GM12875 (cell line): Measurements from ENCODE around the gene PIK3R5.

ENCODE experiments used
- H3K4me3 ChIP-seq: one replicate; pipeline ENCODE4 v1.5.1; 2011; ENCODE audit warnings: low read depth, low read length, control low read depth
- TF ChIP-seq, protein P1 (sequence below): IDR thresholded peaks from 2 replicates; pipeline ENCODE4 v1.5.1; 2011; ENCODE audit warnings: low read depth, mild to moderate bottlenecking, control low read depth, inconsistent platforms, low read length, moderate library complexity, borderline replicate concordance; ENCODE audit not compliant: insufficient read depth

Gene PIK3R5

DNA sequence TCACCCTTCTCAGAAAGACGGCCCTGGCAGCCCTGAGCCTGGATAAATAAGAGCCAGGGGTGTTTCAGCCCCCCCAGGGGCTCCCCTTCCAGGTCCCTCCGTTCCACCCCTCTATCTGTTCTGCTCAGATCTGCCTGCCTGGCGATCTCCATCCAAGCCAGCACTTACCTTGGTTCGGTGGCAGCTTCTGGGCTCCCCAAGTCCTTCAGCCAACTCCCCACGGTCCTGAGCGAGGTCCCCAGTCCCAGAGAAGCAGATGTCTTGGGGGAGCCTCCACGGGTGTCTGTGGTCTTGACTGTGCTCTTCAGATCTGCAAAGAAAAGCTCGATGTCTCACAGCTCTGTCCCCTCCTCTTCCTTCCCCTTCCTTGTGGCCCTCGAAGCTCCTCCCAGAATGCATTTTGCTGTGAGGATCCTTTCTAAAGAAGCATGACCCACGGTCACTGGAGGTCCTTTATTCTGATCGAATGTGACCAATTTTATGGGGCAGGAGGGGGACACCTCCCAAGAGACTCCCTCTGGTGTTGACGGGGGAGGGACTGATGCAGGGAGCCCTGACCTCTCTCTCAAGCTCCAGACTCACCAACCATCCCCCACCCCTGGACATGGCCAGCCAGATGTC, 98.0 kb downstream of the PIK3R5 start, which contains the start of gene PIK3R6:
Gene PIK3R6, minus strand, starts transcription at position 314 of the 621 bp plus-strand sequence. CDS start 17,880 bp downstream, outside the sequence.
- TF ChIP-seq, protein P1, sequence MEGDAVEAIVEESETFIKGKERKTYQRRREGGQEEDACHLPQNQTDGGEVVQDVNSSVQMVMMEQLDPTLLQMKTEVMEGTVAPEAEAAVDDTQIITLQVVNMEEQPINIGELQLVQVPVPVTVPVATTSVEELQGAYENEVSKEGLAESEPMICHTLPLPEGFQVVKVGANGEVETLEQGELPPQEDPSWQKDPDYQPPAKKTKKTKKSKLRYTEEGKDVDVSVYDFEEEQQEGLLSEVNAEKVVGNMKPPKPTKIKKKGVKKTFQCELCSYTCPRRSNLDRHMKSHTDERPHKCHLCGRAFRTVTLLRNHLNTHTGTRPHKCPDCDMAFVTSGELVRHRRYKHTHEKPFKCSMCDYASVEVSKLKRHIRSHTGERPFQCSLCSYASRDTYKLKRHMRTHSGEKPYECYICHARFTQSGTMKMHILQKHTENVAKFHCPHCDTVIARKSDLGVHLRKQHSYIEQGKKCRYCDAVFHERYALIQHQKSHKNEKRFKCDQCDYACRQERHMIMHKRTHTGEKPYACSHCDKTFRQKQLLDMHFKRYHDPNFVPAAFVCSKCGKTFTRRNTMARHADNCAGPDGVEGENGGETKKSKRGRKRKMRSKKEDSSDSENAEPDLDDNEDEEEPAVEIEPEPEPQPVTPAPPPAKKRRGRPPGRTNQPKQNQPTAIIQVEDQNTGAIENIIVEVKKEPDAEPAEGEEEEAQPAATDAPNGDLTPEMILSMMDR = no peak
- H3K4me3 ChIP-seq = peak within 1 kb of the TSS; percentile 89

DNA sequence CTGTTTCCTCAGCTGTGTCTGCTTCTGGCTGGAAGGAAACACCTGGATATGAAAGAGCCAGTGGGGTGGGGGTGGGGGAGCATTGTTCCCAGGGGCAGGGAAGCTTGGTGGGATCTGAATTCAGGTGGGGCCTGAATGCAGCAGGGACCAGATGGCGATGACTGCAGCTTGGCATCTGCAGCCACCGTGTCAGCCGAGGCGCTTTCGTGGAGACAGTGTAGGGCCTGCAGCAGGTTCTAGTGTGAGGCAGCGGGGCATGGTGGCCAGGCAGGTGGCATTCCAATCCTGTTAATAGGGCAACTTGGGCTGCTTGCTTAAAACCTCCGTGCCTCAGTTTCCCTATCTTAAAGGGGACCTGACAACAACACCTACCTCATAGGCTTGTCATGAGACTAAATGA, 99.7 kb downstream of the PIK3R5 start:
- peak overlapping the region; percentile 89 for H3K4me3 ChIP-seq
- TF ChIP-seq, protein P1 = no peak

DNA sequence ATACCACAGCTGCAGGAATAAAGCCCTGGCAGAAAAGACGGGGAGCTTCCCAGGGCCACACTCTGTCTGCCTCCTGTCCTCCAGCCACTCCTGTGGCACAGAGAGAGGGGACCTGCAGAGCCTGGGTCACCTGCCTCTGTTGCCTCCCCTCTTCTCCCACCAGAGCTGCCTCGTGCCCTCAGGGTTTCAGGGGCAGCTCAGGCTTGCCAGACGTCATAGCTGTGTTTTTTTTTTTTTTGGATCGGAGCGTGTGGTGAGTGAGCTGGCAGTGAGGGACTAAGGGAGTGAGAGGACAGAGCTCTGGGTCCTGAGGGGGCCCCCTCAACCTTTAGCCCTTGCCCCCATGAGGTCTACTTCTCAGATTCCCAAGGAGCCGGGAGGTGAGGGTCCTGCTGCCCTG, 100.1 kb downstream of the PIK3R5 start:
- peak overlapping the region; percentile 89 for H3K4me3 ChIP-seq
- TF ChIP-seq, protein P1 = no peak

DNA sequence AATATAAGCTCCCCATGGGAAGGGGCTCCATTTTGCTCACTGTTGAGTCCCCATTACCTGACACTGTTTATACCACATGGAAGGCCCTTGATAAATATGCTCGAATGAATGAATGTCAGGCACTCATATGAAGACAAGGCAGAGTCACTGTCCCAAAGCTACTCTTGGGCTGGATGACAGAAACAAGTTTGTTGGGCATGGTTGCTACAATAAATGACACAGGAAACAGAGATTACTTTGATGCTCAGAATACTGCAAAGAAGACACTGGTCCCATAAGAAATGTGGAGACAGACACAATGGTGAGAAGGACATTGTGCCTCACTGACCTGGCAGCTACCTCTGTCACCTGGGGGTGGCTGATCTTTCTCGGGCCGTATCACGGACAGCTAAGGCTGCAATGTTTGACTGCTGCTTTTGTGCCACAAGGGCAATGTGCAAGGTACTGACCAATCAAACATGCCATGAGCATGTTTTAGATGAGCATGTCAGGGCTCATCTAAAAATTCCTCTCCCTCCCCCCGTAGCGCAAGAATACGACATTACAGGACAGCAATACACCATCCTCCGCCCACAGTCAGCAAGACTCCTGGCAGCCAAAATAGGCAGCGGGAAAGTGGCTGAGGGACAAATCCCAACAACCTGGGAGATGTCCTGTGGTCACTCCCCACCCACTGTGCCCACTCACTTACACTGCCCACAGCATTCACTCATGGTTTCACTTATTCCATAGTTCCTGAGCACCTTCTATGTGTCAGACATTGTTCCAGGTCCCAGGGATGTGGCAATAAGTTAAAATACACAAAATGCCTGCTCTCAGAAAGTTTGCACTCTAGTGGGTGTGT, 103.1 kb downstream of the PIK3R5 start:
- peak overlapping the region; percentile 33 for H3K4me3 ChIP-seq
- TF ChIP-seq, protein P1 = no peak

DNA sequence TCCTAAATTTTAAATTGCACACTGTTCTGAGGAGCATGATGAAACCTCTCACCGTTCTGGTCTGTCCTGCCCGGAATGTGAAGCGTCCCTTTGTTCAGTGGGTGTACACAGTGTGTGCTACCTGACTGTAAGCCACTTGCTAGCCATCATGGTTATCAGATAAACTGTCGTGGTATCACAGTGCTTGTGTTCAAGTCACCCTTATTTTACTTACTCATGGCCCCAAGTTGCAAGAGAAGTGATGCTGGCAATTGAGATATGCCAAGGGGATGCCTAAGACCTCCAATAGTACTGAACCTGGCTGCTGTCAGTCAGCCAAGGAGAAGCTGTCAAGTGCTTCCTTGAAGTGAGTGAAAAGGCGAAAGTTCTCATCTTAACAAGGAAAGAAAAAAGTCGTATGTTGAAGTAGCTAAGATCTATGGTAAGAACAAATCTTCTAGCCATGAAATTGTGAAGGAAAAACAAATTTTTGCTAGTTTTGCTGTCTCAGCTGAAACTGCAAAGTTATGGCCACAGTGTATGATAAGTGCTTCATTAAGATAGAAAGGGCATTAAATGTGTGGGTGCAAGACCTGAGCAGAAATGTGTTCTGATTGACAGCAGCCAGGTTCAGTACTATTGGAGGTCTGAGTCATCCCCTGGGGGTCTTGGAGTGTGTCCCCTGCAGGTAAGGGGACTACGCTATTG, 103.9 kb downstream of the PIK3R5 start:
- TF ChIP-seq, protein P1 = no peak
- no peak overlapping the region for H3K4me3 ChIP-seq

DNA sequence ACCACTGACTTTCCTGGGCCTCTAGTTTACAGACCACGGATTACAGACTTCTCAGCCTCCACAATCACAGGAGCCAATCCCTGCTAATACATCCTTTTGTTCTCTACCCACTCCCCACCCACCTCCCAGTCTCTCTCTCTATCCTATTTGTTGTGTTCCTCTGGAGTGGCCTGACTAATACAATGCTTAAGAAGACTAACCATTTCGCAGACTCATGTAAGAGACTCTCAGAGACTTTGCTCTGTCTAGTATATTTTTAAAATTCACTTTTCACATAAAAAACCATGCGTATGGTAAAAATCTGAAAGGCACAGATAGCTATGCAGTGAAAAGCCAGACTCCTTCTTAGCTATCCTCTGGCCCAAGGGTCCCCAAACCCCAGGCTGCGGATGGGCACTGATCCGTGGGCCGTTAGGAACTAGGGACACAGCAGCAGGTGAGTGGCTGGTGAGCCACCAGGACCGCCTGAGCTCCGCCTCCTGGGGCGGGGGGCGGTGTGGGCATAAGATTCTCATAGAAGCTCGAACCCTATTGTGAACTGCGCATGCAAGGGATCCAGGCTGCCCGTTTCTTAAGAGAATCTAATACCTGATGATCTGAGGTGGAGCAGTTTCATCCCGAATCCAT, 105.6 kb downstream of the PIK3R5 start:
- H3K4me3 ChIP-seq = no peak overlapping the region
- TF ChIP-seq, protein P1 = no peak
